HL-60 (cell line): ENCODE measurements around the gene KRT3.

Source experiments
- DNase-seq, 2 experiments: peaks; one replicate each; pipeline ENCODE4 v3.0.0-alpha.2; 2010 to 2020; ENCODE audit warnings: low read depth in 1 of 2, low spot score in 1 of 2
- H3K27ac ChIP-seq: fragments of 250-450 bp; sonication (Bioruptor Pico); replicated peaks from 2 replicates; pipeline ENCODE4 v1.5.1; 2020; ENCODE audit warnings: mild to moderate bottlenecking, moderate library complexity
- H3K27me3 ChIP-seq: fragments of 250-450 bp; sonication (Bioruptor Pico); 2 replicates; pipeline ENCODE4 v1.5.1; 2021; ENCODE audit warnings: mild to moderate bottlenecking, moderate library complexity; ENCODE audit not compliant: insufficient read depth, poor library complexity, severe bottlenecking
- H3K4me3 ChIP-seq: replicated peaks from 2 replicates; pipeline ENCODE4 v1.5.1; 2011; ENCODE audit warnings: mild to moderate bottlenecking, control low read depth, low read length; ENCODE audit not compliant: insufficient read depth
- CTCF ChIP-seq: IDR thresholded peaks from one replicate; pipeline ENCODE4 v1.5.1; 2011; ENCODE audit warnings: low read length, control low read depth, inconsistent platforms; ENCODE audit not compliant: insufficient read depth
- GABPA ChIP-seq: IDR thresholded peaks from 2 replicates; pipeline ENCODE4 v1.6.1; 2012; ENCODE audit warnings: low read depth
- POLR2AphosphoS5 ChIP-seq: IDR thresholded peaks from 2 replicates; pipeline ENCODE4 v1.6.1; 2012; ENCODE audit warnings: low read depth
- REST ChIP-seq: IDR thresholded peaks from 2 replicates; pipeline ENCODE4 v1.6.1; 2012; ENCODE audit warnings: low read depth; ENCODE audit not compliant: insufficient replicate concordance
- SPI1 ChIP-seq: IDR thresholded peaks from 2 replicates; pipeline ENCODE4 v1.6.1; 2012; ENCODE audit warnings: low read depth, mild to moderate bottlenecking, borderline replicate concordance

KRT3 gene

GRCh38 chr12:52838609-52839435 is 42.9 kb upstream of the KRT3 start:
- Histone ChIP-seq H3K27me3 (peaks cover 2% of the 10 kb centered on the region), H3K4me3 (no peak overlapping the region)
- TF ChIP-seq REST (no peak), CTCF (no peak), GABPA (no peak), SPI1 (no peak), POLR2AphosphoS5 (no peak)

GRCh38 chr12:52837781-52838608 is 42.1 kb upstream of the KRT3 start:
- TF ChIP-seq POLR2AphosphoS5 (no peak), REST (no peak), GABPA (no peak), CTCF (no peak), SPI1 (no peak)
- no peak overlapping the region for H3K27ac ChIP-seq
- peaks cover 2% of the 10 kb centered on the region for H3K27me3 ChIP-seq
- H3K4me3 ChIP-seq = no peak overlapping the region
- DNase-seq = no peak

More at GRCh38 chr12:52838609-52839435, 42.9 kb upstream of the KRT3 start:
- DNase-seq = no peak
- no peak overlapping the region for H3K27ac ChIP-seq

GRCh38 chr12:52837413-52837741 is 41.5 kb upstream of the KRT3 start:
- no peak overlapping the region for H3K4me3 ChIP-seq
- DNase-seq = no peak
- no peak for TF ChIP-seq REST
- no peak overlapping the region for H3K27ac ChIP-seq
- H3K27me3 ChIP-seq = no peaks in the 10 kb centered on the region
